ENCODE measurements around the gene AREL1. TPM values are rescaled to one million over a fixed set of nuclear protein-coding genes. Genes with fewer than 3 reads are reported as not detected.

The AREL1 gene, protein sequence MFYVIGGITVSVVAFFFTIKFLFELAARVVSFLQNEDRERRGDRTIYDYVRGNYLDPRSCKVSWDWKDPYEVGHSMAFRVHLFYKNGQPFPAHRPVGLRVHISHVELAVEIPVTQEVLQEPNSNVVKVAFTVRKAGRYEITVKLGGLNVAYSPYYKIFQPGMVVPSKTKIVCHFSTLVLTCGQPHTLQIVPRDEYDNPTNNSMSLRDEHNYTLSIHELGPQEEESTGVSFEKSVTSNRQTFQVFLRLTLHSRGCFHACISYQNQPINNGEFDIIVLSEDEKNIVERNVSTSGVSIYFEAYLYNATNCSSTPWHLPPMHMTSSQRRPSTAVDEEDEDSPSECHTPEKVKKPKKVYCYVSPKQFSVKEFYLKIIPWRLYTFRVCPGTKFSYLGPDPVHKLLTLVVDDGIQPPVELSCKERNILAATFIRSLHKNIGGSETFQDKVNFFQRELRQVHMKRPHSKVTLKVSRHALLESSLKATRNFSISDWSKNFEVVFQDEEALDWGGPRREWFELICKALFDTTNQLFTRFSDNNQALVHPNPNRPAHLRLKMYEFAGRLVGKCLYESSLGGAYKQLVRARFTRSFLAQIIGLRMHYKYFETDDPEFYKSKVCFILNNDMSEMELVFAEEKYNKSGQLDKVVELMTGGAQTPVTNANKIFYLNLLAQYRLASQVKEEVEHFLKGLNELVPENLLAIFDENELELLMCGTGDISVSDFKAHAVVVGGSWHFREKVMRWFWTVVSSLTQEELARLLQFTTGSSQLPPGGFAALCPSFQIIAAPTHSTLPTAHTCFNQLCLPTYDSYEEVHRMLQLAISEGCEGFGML
- 32.2 and 34.2 TPM in 2 replicates for total RNA-seq (2021)
- long read RNA-seq, full-length matches to known transcripts: 9 of 36 reads
- long read RNA-seq, partial matches to known transcripts: 11 of 36 reads
- long read RNA-seq, other reads (novel, unspliced or antisense): 16 of 36 reads

DNA sequence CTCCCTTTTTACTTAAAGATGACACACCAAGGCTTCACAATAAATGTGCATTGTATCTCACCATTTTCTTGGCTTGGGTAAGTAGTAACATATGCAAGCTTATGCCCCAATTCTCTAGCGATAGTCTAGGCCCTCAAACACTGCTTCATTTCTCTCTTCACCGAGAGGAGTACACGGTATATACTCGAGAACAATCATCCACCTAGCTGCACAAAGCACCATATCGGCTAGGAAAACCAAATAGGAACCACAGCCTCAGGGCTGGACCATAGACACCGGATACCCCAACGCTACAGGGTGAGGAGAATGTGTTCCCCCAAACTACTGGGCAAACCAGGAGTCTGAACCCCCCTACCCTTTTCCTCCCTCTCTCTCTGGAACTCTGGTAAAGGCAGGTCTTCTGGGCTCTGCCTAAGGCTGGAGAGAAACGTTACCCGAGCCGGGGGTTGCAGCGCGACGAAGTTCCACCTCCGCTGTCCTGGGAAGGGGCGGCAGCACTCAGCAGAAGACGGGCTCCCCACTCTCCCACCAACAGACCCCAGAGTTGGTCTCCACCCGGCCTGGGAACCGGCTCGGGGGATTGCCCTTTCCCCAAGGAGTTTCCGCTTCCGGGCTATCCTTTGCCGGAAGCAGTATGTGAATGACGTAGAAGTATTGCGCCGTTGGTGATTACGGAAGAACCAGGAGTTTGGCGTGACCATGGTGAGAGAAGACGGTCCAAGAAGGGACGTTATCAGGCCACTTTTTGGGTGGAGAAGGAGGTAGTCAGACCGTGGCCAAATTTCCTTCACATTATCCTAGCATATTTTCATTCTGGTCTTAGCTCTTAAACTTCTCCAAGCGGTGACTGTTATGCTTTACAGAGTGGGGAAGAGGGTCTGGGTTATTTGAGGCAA is at the start of gene AREL1, which contains the start of gene FCF1:
TSS of gene AREL1 (minus strand) at position 582 of the 896 bp plus-strand sequence. CDS start 27,465 bp downstream, outside the sequence.
TSS of gene FCF1 (plus strand) at position 646 of the 896 bp plus-strand sequence. CDS start at position 700, 54 bp downstream.
- Histone ChIP-seq H3K4ac (ENCODE audit: low read depth, low read length) (no peak within 1 kb of the TSS), H3K79me1 (ENCODE audit: insufficient read depth, low read depth, low read length, poor library complexity, severe bottlenecking) (no peaks in the 10 kb centered on the region), H3K9me3 (ENCODE audit: control insufficient read depth, low read depth, low read length) (no peaks in the 10 kb centered on the region), H2BK15ac (ENCODE audit: low read depth, low read length) (no peak within 1 kb of the TSS), H3T11ph (ENCODE audit: low read length) (no peak within 1 kb of the TSS), H2BK20ac (ENCODE audit: low read depth, low read length, poor library complexity, severe bottlenecking) (no peak within 1 kb of the TSS), H3K4me2 (ENCODE audit: insufficient read depth, insufficient read length, low read length) (peak within 1 kb of the TSS; percentile 100), H2AFZ (ENCODE audit: low read length) (no peak within 1 kb of the TSS), H3K23ac (ENCODE audit: insufficient read length, low read depth, low read length) (no peak within 1 kb of the TSS), H3K9ac (ENCODE audit: extremely low read depth, insufficient read length, low read length) (peak within 1 kb of the TSS; percentile 92), H4K20me1 (ENCODE audit: control insufficient read depth, insufficient read depth, insufficient read length) (no peaks in the 10 kb centered on the region), H2BK120ac (ENCODE audit: low read depth, low read length, poor library complexity, severe bottlenecking) (no peak within 1 kb of the TSS), H3K79me2 (ENCODE audit: insufficient read depth, low read length) (peaks cover 22% of the 10 kb centered on the region), H2BK12ac (ENCODE audit: insufficient read length, low read depth, low read length) (no peak within 1 kb of the TSS), H3K14ac (ENCODE audit: insufficient read depth, low read length) (no peak within 1 kb of the TSS), H3K23me2 (ENCODE audit: insufficient read length, low read depth, low read length, poor library complexity, severe bottlenecking) (no peaks in the 10 kb centered on the region), H2BK5ac (ENCODE audit: insufficient read length, low read length) (no peak within 1 kb of the TSS), H3K18ac (ENCODE audit: insufficient read length, low read depth, low read length) (peak within 1 kb of the TSS; percentile 30), H3K27me3 (ENCODE audit: insufficient read depth, low read length) (no peaks in the 10 kb centered on the region), H4K91ac (ENCODE audit: insufficient read length, low read depth, low read length) (no peak within 1 kb of the TSS), H3K27ac (ENCODE audit: insufficient read length, low read depth, low read length) (no peak within 1 kb of the TSS), H3K56ac (ENCODE audit: insufficient read length, low read depth, low read length) (no peak within 1 kb of the TSS), H4K8ac (replicated peaks; ENCODE audit: insufficient read length, low read depth, low read length) (no peak within 1 kb of the TSS), H4K5ac (ENCODE audit: insufficient read length, low read depth, low read length) (no peak within 1 kb of the TSS), H3K4me1 (ENCODE audit: insufficient read depth, low read length) (no peaks in the 10 kb centered on the region), H2AK5ac (ENCODE audit: insufficient read length, low read length) (no peak within 1 kb of the TSS)
- Mint-ChIP-seq H3K27ac (peak within 1 kb of the TSS; percentile 97 to 99 (median 98)), H3K36me3 (ENCODE audit: insufficient read depth in 1 of 3, low read depth in 3 of 3) (peaks cover 7 to 24% (median 18%) of the 10 kb centered on the region in 3 experiments; a peak in 6 of 7 replicates), H3K4me3 (peak within 1 kb of the TSS; percentile 98), H3K9me3 (no peaks in the 10 kb centered on the region), H3K4me1 (peaks cover 12 to 19% of the 10 kb centered on the region in 2 experiments), H3K27me3 (ENCODE audit: low read depth) (no peaks in the 10 kb centered on the region)
- TF ChIP-seq, protein P1, sequence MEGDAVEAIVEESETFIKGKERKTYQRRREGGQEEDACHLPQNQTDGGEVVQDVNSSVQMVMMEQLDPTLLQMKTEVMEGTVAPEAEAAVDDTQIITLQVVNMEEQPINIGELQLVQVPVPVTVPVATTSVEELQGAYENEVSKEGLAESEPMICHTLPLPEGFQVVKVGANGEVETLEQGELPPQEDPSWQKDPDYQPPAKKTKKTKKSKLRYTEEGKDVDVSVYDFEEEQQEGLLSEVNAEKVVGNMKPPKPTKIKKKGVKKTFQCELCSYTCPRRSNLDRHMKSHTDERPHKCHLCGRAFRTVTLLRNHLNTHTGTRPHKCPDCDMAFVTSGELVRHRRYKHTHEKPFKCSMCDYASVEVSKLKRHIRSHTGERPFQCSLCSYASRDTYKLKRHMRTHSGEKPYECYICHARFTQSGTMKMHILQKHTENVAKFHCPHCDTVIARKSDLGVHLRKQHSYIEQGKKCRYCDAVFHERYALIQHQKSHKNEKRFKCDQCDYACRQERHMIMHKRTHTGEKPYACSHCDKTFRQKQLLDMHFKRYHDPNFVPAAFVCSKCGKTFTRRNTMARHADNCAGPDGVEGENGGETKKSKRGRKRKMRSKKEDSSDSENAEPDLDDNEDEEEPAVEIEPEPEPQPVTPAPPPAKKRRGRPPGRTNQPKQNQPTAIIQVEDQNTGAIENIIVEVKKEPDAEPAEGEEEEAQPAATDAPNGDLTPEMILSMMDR (conservative IDR thresholded peaks at IDR 0.05): no peak
- peak; percentile 87 for DNase-seq
- no CpG with 5 or more reads among the region's 31 CpGs for WGBS (ENCODE audit: extremely low coverage, insufficient read length, low lambda C conversion rate)
